Keratinocyte (primary cell): ENCODE data around the gene PRR9. TPM values are rescaled to one million over a fixed set of nuclear protein-coding genes. Genes with fewer than 3 reads are reported as not detected.

Experiments
- DNase-seq: peaks from one replicate; pipeline ENCODE4 v3.0.0-alpha.2; 2011; ENCODE audit warnings: low read depth, missing footprints, low spot score
- FAIRE-seq: peaks from 2 replicates; lab custom pipeline; 2011; peaks lifted over from hg19 to GRCh38; lab: Jason Lieb, UNC
- H2AFZ ChIP-seq: 2 replicates; pipeline ENCODE4 v1.6.0; 2012; ENCODE audit warnings: low read length, control low read depth, inconsistent platforms; ENCODE audit not compliant: control insufficient read depth
- H3K27ac ChIP-seq: 2 replicates; pipeline ENCODE4 v1.5.1; 2011; ENCODE audit warnings: low read length; ENCODE audit not compliant: control insufficient read depth, insufficient read depth
- H3K27me3 ChIP-seq: 3 replicates; pipeline ENCODE4 v1.6.0; 2011; ENCODE audit warnings: low read length; ENCODE audit not compliant: control insufficient read depth, insufficient read depth; ENCODE audit errors: extremely low read depth
- H3K36me3 ChIP-seq, 2 experiments: 2 replicates in 1 of 2; 3 replicates in 1 of 2; pipeline ENCODE4 v1.5.1; 2011; ENCODE audit warnings: low read length in 2 of 2, mild to moderate bottlenecking in 1 of 2; ENCODE audit not compliant: control insufficient read depth in 2 of 2, insufficient read depth in 2 of 2; ENCODE audit errors: extremely low read depth in 1 of 2
- H3K4me1 ChIP-seq: 3 replicates; pipeline ENCODE4 v1.5.1; 2011; ENCODE audit warnings: low read length; ENCODE audit not compliant: control insufficient read depth, insufficient read depth; ENCODE audit errors: extremely low read depth
- H3K4me2 ChIP-seq: 3 replicates; pipeline ENCODE4 v1.6.0; 2011; ENCODE audit warnings: low read depth, low read length; ENCODE audit not compliant: control insufficient read depth, insufficient read depth; ENCODE audit errors: extremely low read depth
- H3K4me3 ChIP-seq, 3 experiments: fragments of 200-600 bp in 1 of 3; sonication (generic) in 1 of 3; 2 replicates in 2 of 3; 3 replicates in 1 of 3; pipeline ENCODE4 v1.5.1; 2011 to 2016; ENCODE audit warnings: low read length in 3 of 3, mild to moderate bottlenecking in 3 of 3, control low read depth in 2 of 3, inconsistent platforms in 1 of 3, low read depth in 1 of 3, mixed read lengths in 1 of 3, mixed run types in 1 of 3, moderate library complexity in 1 of 3; ENCODE audit not compliant: control insufficient read depth in 2 of 3, insufficient read depth in 2 of 3; ENCODE audit errors: extremely low read depth in 1 of 3
- H3K79me2 ChIP-seq: 2 replicates; pipeline ENCODE4 v1.6.0; 2012; ENCODE audit warnings: low read length; ENCODE audit not compliant: control insufficient read depth, insufficient read depth
- H3K9ac ChIP-seq: 3 replicates; pipeline ENCODE4 v1.6.0; 2011; ENCODE audit warnings: low read length; ENCODE audit not compliant: control insufficient read depth, insufficient read depth; ENCODE audit errors: extremely low read depth
- H3K9me1 ChIP-seq: 3 replicates; pipeline ENCODE4 v1.6.0; 2011; ENCODE audit warnings: low read length; ENCODE audit not compliant: control insufficient read depth, insufficient read depth; ENCODE audit errors: extremely low read depth
- H3K9me3 ChIP-seq: 2 replicates; pipeline ENCODE4 v1.5.1; 2012; ENCODE audit warnings: low read depth, low read length; ENCODE audit not compliant: control insufficient read depth
- H4K20me1 ChIP-seq: 3 replicates; pipeline ENCODE4 v1.6.0; 2011; ENCODE audit warnings: low read length; ENCODE audit not compliant: control insufficient read depth, insufficient read depth; ENCODE audit errors: extremely low read depth
- EZH2 ChIP-seq: IDR thresholded peaks from one replicate; pipeline ENCODE4 v1.6.1; 2012; ENCODE audit warnings: inconsistent platforms, mild to moderate bottlenecking, low read length, moderate library complexity
- dilution Hi-C: fragments of 300-500 bp; cut with MboI; formaldehyde crosslinking; loops from one replicate; pipeline ENCODE4 v1.7.0; 2020; ENCODE audit warnings: low sequenced_read_pairs; ENCODE audit not compliant: extremely low pct_ligation_motif_present
- polyA plus RNA-seq, 5 experiments: library from polyadenylated mRNA; depleted of rRNA in 3 of 5; stranded (reverse) in 3 of 5; stranded (forward) in 1 of 5; unstranded in 1 of 5; fragments of >200 nt; gene quantifications; 1 replicate in 1 of 5; 2 replicates in 3 of 5; 3 replicates in 1 of 5; pipeline versions ENCODE4 v1.2.1 to v1.2.3, GENCODE V29; 2011 to 2012; ENCODE audit warnings: missing spikeins in 2 of 5, low read depth in 1 of 5, low replicate concordance in 1 of 5
- TF ChIP-seq, protein P1 (sequence below), 3 experiments: IDR thresholded peaks in 1 of 3; conservative IDR thresholded peaks in 1 of 3; optimal IDR thresholded peaks in 1 of 3; 2 replicates in 2 of 3; 3 replicates in 1 of 3; pipeline versions ENCODE3 to v1.5.1; 2011; ENCODE audit warnings: low read length in 3 of 3, mild to moderate bottlenecking in 3 of 3, moderate library complexity in 2 of 3, control low read depth in 1 of 3, inconsistent platforms in 1 of 3; ENCODE audit not compliant: insufficient read depth in 2 of 3; ENCODE audit errors: extremely low read depth in 1 of 3

Gene PRR9
- polyA plus RNA-seq, 1 donor (not counting 4 experiments of a cell fraction or from before 2014, with no cell fraction given) = 2.6 TPM

DNA sequence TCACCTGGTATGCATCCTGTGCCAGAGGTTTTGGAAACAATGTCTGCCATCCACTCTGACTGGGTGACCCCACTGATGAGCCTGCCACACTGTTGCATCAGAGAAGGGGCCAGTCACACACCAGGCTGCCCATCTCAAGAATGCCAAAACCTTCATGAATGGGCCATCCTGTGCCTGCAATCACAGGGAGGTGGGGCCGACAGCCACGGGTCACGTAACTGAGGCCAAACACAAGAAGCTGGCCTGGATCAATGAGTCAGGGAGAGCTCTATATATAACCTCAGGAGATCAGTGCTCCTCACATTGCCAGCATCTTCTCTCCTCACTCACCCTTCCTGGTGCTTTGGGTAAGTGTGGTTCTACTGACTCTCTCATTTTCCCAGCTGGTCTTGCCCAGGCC is 42.0 kb downstream of the PRR9 start, which contains the start of gene LORICRIN:
TSS of gene LORICRIN (plus strand) at position 301 of the 400 bp plus-strand sequence. CDS start 1,263 bp downstream, outside the sequence.
- Histone ChIP-seq H3K79me2 (no peaks in the 10 kb centered on the region), H3K9me3 (no peaks in the 10 kb centered on the region), H3K27ac (no peak within 1 kb of the TSS), H3K27me3 (peaks cover 58% of the 10 kb centered on the region), H3K36me3 (no peaks in the 10 kb centered on the region), H2AFZ (no peak within 1 kb of the TSS), H3K9me1 (no peaks in the 10 kb centered on the region), H3K4me1 (peaks cover 5% of the 10 kb centered on the region), H3K4me3 (no peak within 1 kb of the TSS), H3K9ac (no peak within 1 kb of the TSS), H4K20me1 (no peaks in the 10 kb centered on the region), H3K4me2 (no peak within 1 kb of the TSS)
- FAIRE-seq (no peak), DNase-seq (no peak)
- dilution Hi-C loops = no loop called here
- TF ChIP-seq, protein P1, sequence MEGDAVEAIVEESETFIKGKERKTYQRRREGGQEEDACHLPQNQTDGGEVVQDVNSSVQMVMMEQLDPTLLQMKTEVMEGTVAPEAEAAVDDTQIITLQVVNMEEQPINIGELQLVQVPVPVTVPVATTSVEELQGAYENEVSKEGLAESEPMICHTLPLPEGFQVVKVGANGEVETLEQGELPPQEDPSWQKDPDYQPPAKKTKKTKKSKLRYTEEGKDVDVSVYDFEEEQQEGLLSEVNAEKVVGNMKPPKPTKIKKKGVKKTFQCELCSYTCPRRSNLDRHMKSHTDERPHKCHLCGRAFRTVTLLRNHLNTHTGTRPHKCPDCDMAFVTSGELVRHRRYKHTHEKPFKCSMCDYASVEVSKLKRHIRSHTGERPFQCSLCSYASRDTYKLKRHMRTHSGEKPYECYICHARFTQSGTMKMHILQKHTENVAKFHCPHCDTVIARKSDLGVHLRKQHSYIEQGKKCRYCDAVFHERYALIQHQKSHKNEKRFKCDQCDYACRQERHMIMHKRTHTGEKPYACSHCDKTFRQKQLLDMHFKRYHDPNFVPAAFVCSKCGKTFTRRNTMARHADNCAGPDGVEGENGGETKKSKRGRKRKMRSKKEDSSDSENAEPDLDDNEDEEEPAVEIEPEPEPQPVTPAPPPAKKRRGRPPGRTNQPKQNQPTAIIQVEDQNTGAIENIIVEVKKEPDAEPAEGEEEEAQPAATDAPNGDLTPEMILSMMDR (optimal IDR thresholded peaks at IDR 0.05 in 1 of 3, IDR thresholded peaks at IDR 0.05 in 1 of 3, conservative IDR thresholded peaks at IDR 0.05 in 1 of 3; ENCODE audit: extremely low read depth in 1 of 3, insufficient read depth in 2 of 3, low read length in 3 of 3) = no peak
- TF ChIP-seq EZH2 = no peak

DNA sequence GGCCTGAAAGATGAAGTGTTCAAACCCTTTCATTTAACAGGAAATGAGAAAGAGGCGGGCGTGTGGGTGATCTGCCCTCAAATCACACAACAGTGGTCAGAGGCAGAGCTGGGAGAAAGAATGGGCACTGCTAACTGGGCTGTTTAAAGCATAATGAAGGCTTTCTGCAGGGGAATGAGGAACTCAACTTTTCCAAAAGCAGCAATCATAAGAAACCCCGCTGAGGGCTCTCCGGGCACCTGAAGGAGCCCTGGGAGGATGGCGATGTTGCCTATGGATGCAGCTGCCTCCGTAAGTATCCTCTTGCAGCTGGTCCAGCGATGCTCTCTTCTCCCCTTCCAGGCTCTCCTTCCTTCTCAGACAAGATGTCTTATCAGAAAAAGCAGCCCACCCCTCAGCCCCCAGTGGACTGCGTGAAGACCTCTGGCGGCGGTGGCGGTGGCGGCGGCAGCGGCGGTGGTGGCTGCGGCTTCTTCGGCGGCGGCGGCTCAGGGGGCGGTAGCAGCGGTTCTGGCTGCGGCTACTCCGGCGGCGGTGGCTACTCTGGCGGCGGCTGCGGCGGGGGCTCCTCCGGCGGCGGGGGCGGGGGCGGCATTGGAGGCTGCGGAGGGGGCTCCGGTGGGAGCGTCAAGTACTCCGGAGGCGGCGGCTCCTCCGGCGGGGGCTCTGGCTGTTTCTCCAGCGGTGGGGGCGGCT is 43.3 kb downstream of the PRR9 start:
- no peaks in the 10 kb centered on the region for H3K36me3 ChIP-seq

More for the DNA sequence above, 43.3 kb downstream of the PRR9 start:
- no peaks in the 10 kb centered on the region for H3K79me2 ChIP-seq
- peaks cover 58% of the 10 kb centered on the region for H3K27me3 ChIP-seq
- H4K20me1 ChIP-seq = no peaks in the 10 kb centered on the region
- dilution Hi-C loops = no loop called here
- H3K9me3 ChIP-seq = no peaks in the 10 kb centered on the region
- peak overlapping the region in 2 of 3 experiments; percentile 26 to 63 for H3K4me3 ChIP-seq
- no peaks in the 10 kb centered on the region for H3K9me1 ChIP-seq
- no peak overlapping the region for H2AFZ ChIP-seq
- no peak overlapping the region for H3K27ac ChIP-seq
- peaks cover 5% of the 10 kb centered on the region for H3K4me1 ChIP-seq
- DNase-seq = no peak
- TF ChIP-seq, protein P1 (optimal IDR thresholded peaks at IDR 0.05 in 1 of 3, IDR thresholded peaks at IDR 0.05 in 1 of 3, conservative IDR thresholded peaks at IDR 0.05 in 1 of 3; ENCODE audit: extremely low read depth in 1 of 3, insufficient read depth in 2 of 3, low read length in 3 of 3) = no peak
- TF ChIP-seq EZH2 = peak; percentile 89
- H3K9ac ChIP-seq = no peak overlapping the region
- FAIRE-seq = no peak
- peak overlapping the region; percentile 86 for H3K4me2 ChIP-seq
